Cardiac fibroblast (primary cell): ENCODE data around the gene LETM1.

Experiments
- DNase-seq, 2 donors: peaks; one replicate each; pipeline versions ENCODE4 v3.0.0 to v3.0.0-alpha.2; 2010; ENCODE audit warnings: low read depth in 2 of 2
- H3K4me3 ChIP-seq, 2 donors: replicated peaks in 1 of 2; 1 replicate in 1 of 2; 2 replicates in 1 of 2; pipeline ENCODE4 v1.5.1; 2011; ENCODE audit warnings: low read depth in 2 of 2, low read length in 2 of 2, mild to moderate bottlenecking in 2 of 2, moderate library complexity in 1 of 2
- CTCF ChIP-seq: IDR thresholded peaks from one replicate; pipeline ENCODE4 v1.5.1; 2011; ENCODE audit warnings: low read depth, mild to moderate bottlenecking, low read length, inconsistent platforms

Gene LETM1

GRCh38 chr4:1856071-1856942 lies at the start of gene LETM1:
Gene LETM1, minus strand, starts transcription at chr4:1856156. Its CDS starts 206 bp downstream, at chr4:1855950.
- no peak for TF ChIP-seq CTCF
- peak; percentile 93 to 97 for DNase-seq
- H3K4me3 ChIP-seq, result peak within 1 kb of the TSS; percentile 85 to 92

DNA sequence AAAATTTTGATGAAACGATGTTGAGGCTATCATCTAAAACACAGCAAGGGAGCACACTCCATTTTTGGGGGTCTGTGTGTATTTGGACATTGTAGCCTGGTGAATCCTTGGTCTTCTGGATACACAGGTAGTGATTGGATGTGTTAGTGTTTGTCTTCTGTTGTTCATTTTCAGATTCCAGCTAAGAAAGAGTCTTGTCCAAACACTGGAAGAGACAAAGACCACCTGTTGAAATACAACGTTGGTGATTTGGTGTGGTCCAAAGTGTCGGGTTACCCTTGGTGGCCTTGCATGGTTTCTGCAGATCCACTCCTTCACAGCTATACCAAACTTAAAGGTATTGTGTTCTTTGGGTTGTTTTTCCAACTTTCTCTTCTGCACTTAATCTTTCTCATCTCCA lies 48.1 kb upstream of the LETM1 start:
- no peak for TF ChIP-seq CTCF
- no peak overlapping the region for H3K4me3 ChIP-seq
- DNase-seq, result no peak

DNA sequence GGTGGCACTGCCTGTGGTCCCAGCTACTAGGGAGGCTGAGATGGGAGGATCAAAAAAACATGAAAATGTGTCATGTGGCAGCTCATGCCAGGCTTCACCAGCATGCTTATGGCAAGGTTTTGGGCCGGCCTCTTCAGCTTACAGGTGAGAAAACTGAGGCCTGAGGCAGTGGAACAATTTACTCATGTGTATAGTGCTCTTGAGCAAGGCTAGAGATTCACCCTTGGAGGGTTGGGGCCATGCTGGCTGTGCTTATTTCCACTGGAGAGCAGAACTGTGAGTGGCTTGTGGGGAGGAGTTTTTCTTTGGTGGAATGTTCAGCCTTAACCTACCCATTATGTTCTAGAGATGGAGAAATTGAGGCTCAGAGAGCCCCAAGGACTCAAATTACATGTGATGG lies 47.1 kb upstream of the LETM1 start:
- no peak for TF ChIP-seq CTCF
- H3K4me3 ChIP-seq, result no peak overlapping the region
- no peak for DNase-seq

DNA sequence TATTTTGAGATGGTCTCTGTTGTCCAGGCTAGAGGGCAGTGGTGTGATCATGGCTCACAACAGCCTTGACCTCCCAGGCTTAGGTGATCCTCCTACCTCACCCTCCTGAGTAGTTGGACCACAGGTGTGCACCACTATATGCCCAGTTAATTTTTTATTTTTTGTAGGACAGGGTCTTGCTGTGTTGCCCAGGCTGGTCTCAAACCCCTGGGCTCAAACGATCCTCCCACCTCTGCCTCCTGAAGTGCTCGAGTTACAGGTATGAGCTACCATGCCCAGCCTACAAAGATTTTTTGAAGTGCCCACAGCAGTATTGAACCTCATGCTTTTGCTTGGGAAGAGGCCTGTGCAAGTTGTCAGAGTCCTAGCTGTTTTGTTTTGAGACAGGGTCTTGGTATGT lies 46.3 kb upstream of the LETM1 start:
- DNase-seq, result no peak
- TF ChIP-seq CTCF, result no peak
- H3K4me3 ChIP-seq, result no peak overlapping the region

- DNase-seq, result no peak
- no peak overlapping the region for H3K4me3 ChIP-seq
- no peak for TF ChIP-seq CTCF
Measured at GRCh38 chr4:1901127-1901526, 45.2 kb upstream of the LETM1 start.

DNA sequence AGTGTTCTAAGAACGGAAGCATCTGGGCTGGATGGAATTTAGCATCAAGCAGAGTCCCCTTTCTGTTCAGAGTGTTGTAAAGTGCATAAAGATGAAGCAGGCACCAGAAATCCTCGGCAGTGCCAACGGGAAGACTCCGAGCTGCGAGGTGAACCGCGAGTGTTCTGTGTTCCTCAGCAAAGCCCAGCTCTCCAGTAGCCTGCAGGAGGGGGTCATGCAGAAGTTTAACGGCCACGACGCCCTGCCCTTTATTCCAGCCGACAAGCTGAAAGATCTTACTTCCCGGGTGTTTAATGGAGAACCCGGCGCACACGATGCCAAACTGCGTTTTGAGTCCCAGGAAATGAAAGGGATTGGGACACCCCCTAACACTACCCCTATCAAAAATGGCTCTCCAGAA lies 44.7 kb upstream of the LETM1 start:
- TF ChIP-seq CTCF, result no peak
- DNase-seq, result no peak
- no peak overlapping the region for H3K4me3 ChIP-seq

DNA sequence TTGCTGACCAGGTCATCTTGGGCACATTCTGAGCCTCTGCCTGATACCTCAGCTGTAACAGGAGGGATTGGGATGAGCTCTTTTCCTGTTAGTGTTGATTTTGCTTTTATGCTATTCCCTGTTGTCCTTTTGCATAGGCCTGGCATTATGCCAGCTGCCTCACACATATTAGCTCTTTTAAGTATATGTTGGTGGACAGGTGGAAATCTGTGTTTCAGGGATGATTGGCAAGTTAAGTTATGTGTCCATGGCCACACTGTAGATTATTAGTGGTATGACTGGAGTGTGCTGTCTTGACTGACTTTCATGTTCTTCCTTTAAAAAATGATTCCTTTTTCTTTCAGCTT lies 44.1 kb upstream of the LETM1 start:
- no peak for TF ChIP-seq CTCF
- DNase-seq, result no peak

More for the DNA sequence above, 44.1 kb upstream of the LETM1 start:
- H3K4me3 ChIP-seq, result no peak overlapping the region
